ENCODE data around the gene CDK5R1.

Gene CDK5R1

DNA sequence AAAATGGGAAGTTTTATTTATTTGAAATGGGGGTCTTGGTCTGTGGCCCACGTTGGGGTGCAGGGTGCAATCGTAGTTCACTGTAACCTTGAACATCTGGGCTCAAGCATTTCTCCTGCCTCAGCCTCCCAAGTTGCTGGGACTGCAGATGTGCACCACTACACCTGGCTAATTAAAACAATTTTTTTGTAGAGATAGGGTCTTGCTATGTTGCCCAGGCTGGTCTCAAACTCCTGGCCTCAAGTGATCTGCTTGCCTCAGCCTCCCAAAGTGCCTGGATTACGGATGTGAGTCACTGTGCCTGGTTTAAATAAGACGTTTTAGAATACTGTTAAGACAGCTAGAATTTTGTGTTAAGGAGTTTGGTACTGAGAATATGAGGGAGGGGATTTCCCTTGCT is 26.7 kb upstream of the CDK5R1 start:
- Mint-ChIP-seq H3K36me3 (peaks cover 66% of the 10 kb centered on the region), H3K4me3 (no peak overlapping the region), H3K4me1 (peaks cover 19% of the 10 kb centered on the region), H3K27me3 (no peaks in the 10 kb centered on the region), H3K9me3 (no peaks in the 10 kb centered on the region), H3K27ac (no peak overlapping the region)
- ATAC-seq: no peak

DNA sequence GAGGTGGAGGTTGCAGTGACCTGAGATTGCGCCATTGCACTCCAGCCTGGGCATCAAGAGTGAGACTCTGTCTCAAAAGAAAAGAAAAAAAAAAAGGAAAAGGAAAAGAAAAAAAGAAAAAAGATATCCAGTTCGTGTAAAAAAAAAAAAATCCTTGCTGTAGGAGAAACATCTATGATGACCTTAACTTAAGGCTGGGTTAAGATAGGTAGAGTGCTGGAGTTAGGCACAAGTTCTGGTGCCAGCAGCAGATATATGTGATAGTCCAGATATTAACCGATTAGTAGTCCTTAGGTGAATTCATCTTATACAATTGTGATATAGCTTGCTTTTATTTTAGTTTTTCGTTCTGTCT is 25.3 kb upstream of the CDK5R1 start:
- Mint-ChIP-seq H3K27ac (no peak overlapping the region), H3K36me3 (peaks cover 65% of the 10 kb centered on the region), H3K27me3 (no peaks in the 10 kb centered on the region), H3K4me1 (peaks cover 19% of the 10 kb centered on the region), H3K9me3 (no peaks in the 10 kb centered on the region), H3K4me3 (no peak overlapping the region)
- ATAC-seq: peak; percentile 27

DNA sequence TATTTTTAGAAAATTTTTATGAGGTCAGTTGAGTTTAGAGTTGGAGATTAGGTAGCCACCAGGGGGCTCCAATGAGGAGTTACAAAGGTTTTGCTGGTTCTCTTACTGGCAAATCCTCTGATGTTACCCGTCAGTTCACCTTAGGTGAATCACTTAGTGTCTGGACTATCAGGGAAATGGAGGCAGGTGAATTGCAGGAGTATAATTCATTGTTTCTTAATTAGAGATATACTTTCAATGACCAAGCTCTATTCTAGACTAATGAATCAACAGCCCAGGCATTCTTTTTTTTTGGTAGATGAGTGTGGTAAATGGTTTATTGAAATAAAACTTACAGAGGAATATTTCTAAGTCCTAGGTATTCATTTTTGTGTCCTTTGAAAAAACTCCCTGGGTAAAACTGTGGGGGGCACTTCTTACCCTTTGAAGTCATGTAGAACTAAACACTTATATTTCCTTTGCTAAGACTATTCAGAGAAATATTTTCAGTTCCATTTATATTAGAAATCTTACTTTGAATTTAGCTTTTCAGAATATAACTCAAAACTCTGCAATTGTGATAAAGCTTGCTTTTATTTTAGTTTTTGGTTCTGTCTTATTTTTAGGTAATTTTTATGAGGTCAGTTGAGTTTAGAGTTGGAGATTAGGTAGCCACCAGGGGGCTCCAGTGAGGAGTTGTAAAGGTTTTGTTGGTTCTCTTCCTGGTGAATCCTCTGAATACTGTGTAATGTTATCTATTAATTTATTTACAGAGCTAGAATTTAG is 24.8 kb upstream of the CDK5R1 start:
- Mint-ChIP-seq H3K4me1 (peaks cover 19% of the 10 kb centered on the region), H3K27me3 (no peaks in the 10 kb centered on the region), H3K9me3 (no peaks in the 10 kb centered on the region), H3K27ac (no peak overlapping the region), H3K4me3 (no peak overlapping the region), H3K36me3 (peaks cover 66% of the 10 kb centered on the region)
- peak; percentile 65 for ATAC-seq

DNA sequence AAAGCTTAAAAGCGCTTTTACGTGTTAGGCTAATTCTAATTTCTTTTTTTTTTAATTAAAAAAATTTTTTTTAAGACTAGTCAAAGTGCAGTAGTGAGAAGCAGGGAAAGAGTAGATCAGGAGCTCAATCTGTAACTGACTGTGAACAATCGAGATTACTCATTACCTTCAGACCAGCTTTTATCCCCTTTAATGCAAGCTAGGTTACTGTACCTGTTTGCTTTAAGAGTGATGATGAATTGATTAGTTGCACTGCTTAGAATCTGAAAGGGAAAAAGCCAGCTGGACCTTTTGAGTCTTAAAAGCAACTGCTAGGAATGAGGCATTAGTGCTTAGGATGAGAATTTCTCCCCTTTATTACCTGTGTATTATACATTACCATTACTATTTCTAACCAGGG is 23.5 kb upstream of the CDK5R1 start:
- Mint-ChIP-seq H3K4me3 (no peak overlapping the region), H3K9me3 (no peaks in the 10 kb centered on the region), H3K36me3 (peaks cover 66% of the 10 kb centered on the region), H3K27ac (no peak overlapping the region), H3K27me3 (no peaks in the 10 kb centered on the region), H3K4me1 (peaks cover 19% of the 10 kb centered on the region)
- ATAC-seq: no peak

DNA sequence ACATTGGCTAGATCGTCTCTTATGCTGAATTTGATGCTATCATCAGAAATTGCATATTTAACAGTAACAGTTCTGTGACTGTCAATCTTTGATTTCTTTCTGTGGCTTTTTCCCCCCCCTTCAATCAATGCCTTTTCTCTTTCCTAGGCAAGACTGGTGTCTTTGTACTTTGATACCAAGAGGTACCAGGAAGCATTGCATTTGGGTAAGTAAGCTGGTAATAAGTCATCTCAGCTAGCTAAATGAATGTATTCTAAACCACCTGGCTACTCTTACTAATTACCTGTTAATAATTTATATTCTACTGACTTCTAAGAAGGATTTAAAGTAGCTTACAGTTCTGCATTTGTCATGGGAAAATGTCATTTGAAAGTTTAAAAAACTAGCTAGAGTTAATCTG is 22.4 kb upstream of the CDK5R1 start:
- Mint-ChIP-seq H3K9me3 (no peaks in the 10 kb centered on the region), H3K4me1 (peaks cover 19% of the 10 kb centered on the region), H3K36me3 (peaks cover 69% of the 10 kb centered on the region), H3K27ac (no peak overlapping the region), H3K27me3 (no peaks in the 10 kb centered on the region), H3K4me3 (no peak overlapping the region)
- no peak for ATAC-seq

DNA sequence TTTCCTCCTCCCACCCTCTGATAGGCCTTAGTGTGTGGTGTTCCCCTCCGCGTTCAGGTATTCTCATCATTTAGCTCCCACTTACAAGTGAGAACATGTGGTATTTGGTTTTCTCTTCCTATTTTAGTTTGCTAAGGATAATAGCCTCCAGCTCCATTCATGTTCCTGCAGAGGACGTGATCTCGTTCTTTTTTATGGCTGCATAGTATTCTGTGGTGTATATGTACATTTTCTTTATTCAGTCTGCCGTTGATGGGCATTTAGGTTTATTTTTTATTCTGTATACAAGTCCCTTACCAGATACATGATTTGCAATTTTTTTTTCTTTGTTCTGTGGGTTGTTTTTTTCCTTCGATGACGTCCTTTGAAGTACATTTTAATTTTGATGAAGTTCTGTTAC is 18.8 kb upstream of the CDK5R1 start:
- ATAC-seq: no peak
- H3K4me1 Mint-ChIP-seq: no peaks in the 10 kb centered on the region

DNA sequence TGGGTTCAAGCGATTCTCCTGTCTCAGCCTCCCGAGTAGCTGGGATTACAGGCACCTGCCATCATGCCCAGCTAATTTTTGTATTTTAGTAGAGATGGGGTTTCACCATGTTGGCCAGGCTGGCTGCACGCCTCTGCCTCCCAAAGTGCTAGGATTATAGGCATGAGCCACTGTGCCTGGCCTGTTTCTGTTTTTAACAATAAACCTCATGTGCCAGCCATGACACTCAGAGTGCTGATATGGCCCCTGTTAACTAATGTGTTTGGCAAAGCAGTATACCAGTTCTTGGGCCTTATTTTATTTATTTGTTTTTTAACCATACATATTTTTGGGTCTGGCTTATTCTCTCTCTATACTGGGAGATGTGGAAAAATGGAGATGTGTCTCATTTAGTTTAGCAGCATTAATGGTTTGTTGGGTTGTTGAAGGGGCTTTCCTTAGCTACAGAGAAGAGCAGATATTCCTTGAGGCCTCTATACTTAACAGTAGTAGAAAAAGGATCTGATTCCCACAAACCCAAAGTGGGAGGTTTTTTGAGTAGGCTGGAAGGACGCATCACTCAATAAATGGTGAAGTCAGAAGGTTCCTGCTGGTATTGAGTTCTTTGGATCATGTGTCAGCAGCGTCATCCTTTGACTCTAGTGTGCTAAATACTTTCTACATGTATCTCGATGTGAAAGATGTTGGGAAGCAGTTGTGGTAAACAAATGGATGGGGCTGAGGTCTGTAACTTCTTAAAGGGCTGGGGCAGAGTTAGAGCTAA is 16.2 kb upstream of the CDK5R1 start:
- no peak for ATAC-seq
- no peaks in the 10 kb centered on the region for H3K27me3 Mint-ChIP-seq
- H3K4me3 Mint-ChIP-seq: no peak overlapping the region
- no peak overlapping the region for H3K27ac Mint-ChIP-seq
- H3K9me3 Mint-ChIP-seq: no peaks in the 10 kb centered on the region
- H3K36me3 Mint-ChIP-seq: peaks cover 71% of the 10 kb centered on the region
- H3K4me1 Mint-ChIP-seq: no peaks in the 10 kb centered on the region

More for the DNA sequence above, 18.8 kb upstream of the CDK5R1 start:
- Mint-ChIP-seq H3K27ac (no peak overlapping the region), H3K9me3 (no peaks in the 10 kb centered on the region), H3K4me3 (no peak overlapping the region), H3K27me3 (no peaks in the 10 kb centered on the region), H3K36me3 (peaks cover 62% of the 10 kb centered on the region)

DNA sequence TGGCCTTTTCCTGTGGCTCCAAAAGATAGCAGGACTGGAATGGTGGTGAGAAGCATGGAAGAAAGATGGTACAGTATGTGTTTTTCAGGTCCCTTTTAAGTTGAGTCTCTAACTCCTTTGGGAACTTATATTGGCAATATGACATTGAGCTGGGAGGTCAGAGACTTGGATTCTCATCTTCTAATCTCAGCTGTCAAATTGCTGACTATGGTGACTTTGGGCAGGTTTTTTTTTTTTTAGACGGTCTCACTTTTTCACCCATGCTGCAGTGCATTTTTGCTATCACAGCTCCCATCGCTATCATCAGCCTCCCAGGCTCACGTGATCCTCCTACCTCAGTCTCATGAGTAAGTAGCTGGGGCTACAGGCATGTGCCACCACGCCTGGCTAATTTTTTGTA is 15.1 kb upstream of the CDK5R1 start:
- H3K9me3 Mint-ChIP-seq: no peaks in the 10 kb centered on the region
- no peaks in the 10 kb centered on the region for H3K27me3 Mint-ChIP-seq
- H3K4me3 Mint-ChIP-seq: no peak overlapping the region
- no peak for ATAC-seq
- H3K36me3 Mint-ChIP-seq: peaks cover 66% of the 10 kb centered on the region
- H3K4me1 Mint-ChIP-seq: no peaks in the 10 kb centered on the region
- peak overlapping the region; percentile 35 for H3K27ac Mint-ChIP-seq

DNA sequence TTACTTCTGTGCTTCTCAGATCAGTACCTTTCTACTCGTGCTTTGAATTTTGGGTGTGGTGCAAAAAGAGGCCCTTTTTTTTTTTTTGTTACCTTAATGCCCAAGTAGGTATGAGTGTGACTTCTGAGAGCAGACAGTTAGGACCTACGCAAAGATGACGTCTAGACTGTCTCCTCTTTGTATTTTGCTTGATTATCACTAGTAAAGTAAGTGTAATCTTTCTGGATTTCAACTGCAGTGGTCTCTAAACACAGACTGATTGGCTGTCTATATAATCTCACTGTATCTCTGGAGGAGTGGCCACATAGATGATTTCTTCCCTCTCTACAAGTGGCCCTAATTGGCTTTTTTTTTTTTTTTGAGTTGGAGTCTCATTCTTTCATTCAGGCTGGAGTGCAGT is 11.5 kb upstream of the CDK5R1 start:
- no peaks in the 10 kb centered on the region for H3K9me3 Mint-ChIP-seq
- ATAC-seq: no peak
- no peaks in the 10 kb centered on the region for H3K27me3 Mint-ChIP-seq
- H3K36me3 Mint-ChIP-seq: peaks cover 65% of the 10 kb centered on the region
- no peak overlapping the region for H3K4me3 Mint-ChIP-seq
- no peaks in the 10 kb centered on the region for H3K4me1 Mint-ChIP-seq
- H3K27ac Mint-ChIP-seq: no peak overlapping the region

DNA sequence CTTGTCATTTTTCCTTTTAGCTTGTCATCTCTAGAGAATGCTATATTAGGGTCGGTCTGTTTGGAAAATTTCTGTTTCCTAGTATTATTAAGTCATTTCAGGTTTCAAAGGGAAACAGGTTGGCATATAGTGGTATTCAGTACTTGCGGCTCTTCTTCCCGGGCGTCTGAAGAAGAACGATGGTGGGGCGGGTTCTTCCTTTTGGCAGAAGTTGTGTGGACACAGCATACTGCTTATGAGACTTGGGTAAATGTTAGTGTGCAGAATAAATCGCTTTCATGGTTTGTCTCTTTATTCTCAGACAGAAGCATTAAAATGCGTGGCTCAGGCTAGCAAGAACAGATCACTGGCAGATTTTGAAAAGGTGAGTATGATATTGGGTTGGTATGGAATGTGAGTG is 9.6 kb upstream of the CDK5R1 start:
- Mint-ChIP-seq H3K4me3 (no peak overlapping the region), H3K36me3 (peaks cover 63% of the 10 kb centered on the region), H3K27ac (no peak overlapping the region), H3K9me3 (no peaks in the 10 kb centered on the region), H3K4me1 (no peaks in the 10 kb centered on the region), H3K27me3 (no peaks in the 10 kb centered on the region)
- ATAC-seq: no peak

DNA sequence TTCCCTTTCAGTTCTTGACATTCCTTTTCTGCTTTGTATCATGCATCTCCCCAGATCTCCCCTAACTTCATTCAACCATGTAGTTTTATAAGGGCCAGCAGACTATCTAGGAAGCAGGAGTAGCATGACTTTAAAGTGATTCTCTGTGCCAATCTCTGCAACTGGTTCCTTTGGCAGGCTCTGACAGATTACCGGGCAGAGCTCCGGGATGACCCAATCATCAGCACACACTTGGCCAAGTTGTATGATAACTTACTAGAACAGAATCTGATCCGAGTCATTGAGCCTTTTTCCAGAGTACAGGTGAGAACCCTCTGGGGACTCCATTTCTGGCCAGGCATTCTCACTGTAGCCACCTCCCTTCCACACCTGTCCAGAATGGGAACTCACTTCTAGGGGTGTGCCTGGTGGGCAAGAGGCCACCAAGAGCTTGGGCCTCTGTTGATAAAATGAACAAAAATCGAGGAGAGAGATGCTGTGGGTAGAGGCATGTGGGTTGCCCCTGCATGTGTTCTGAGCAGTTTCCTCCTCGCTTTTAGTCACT is 7.6 kb upstream of the CDK5R1 start:
- H3K27me3 Mint-ChIP-seq: no peaks in the 10 kb centered on the region
- H3K27ac Mint-ChIP-seq: no peak overlapping the region
- H3K9me3 Mint-ChIP-seq: no peaks in the 10 kb centered on the region
- ATAC-seq: no peak
- peaks cover 8% of the 10 kb centered on the region for H3K4me1 Mint-ChIP-seq
- H3K4me3 Mint-ChIP-seq: no peak overlapping the region
- peaks cover 61% of the 10 kb centered on the region for H3K36me3 Mint-ChIP-seq

DNA sequence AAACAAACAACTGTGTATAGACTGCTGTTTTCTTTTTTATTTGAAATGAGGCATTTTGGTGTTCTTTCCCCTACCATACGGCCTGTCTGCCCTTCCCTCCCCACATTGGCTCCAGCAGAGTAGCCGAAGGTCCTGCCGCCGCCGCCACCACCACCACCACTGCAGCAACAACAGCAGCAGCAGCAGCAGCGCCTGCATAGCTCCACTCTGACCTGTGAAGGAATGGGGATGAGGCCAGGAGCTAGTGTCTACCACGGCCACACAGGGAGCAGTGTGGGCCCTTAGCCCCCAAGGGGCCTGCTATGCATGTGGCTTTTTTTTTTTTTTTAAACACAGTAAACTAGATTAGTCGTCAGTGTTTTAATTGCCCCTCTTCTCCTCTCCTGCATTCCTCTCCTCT is 5.6 kb upstream of the CDK5R1 start:
- Mint-ChIP-seq H3K4me1 (peaks cover 10% of the 10 kb centered on the region), H3K4me3 (no peak overlapping the region), H3K36me3 (peaks cover 47% of the 10 kb centered on the region), H3K27ac (peak overlapping the region; percentile 3), H3K27me3 (no peaks in the 10 kb centered on the region), H3K9me3 (no peaks in the 10 kb centered on the region)
- no peak for ATAC-seq

DNA sequence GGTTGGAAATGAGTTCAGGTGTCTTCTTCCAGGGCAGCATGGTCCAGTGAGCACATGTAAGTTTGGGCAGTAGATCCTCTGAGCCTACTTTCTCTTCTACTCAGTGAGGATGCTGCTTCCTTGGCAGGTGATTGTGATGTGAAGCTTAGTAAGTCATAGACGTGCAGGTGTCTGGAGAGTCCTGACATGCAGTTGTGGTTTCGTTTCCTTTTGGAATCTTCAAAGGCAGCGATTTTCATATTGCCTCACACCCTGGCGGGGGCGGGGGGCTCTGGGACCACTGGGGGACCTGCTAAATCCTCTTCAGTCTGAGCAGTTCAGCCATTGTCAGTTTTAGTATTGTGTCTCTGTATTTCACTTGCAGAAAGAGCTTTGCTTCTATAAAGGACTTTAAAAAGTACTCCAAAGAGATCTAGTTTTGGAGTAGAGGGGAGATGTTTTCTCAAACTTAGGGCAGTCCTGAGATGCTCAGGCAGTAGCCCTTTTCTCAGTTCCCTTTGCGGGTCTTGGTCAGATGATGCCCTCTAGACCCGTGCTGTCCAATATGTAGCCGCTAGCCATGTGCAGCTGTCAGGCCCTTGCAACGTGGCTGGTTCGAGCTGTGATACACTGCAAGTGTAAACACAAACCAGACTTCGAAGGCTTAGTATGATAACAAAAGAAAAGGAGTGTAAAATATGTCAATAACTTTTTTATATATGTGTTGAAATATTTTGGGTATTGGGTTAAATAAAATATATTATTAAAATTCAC is 4.0 kb upstream of the CDK5R1 start:
- peaks cover 36% of the 10 kb centered on the region for H3K36me3 Mint-ChIP-seq

DNA sequence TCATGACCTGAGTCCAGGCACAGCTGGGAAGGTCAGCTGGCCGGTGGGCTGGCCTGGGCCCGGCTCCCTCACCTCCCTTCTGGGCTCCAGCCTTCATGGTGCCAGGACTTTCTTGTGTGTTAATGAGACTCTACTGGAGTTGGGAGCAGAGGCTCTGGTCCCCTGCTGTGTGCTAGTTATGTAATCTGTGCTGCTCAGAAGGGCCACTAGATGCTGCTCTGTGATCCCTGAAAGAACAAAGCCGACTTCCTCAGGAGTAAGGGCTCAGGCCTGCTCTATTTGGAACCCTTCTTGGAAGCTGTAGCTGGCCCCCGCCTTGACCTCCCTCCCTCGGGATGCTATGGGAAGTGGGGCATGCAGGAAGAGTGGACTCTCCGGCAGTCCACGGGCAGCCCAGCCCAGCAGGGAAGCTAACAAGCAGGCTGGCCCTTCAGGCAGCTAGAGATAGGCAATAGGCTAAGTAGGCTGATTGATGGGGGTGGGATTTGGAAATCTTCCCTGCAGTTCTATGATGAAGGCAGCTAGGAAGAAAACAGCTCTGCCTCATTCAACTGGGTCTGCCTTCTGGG is 3.3 kb upstream of the CDK5R1 start:
- H3K4me1 Mint-ChIP-seq: peaks cover 22% of the 10 kb centered on the region
- no peaks in the 10 kb centered on the region for H3K9me3 Mint-ChIP-seq
- H3K4me3 Mint-ChIP-seq: no peak overlapping the region
- peak overlapping the region; percentile 11 for H3K27ac Mint-ChIP-seq
- peak; percentile 52 for ATAC-seq
- no peaks in the 10 kb centered on the region for H3K27me3 Mint-ChIP-seq
- peaks cover 31% of the 10 kb centered on the region for H3K36me3 Mint-ChIP-seq

More for the DNA sequence above, 4.0 kb upstream of the CDK5R1 start:
- Mint-ChIP-seq H3K9me3 (no peaks in the 10 kb centered on the region), H3K4me3 (no peak overlapping the region), H3K4me1 (peaks cover 15% of the 10 kb centered on the region), H3K27ac (no peak overlapping the region), H3K27me3 (no peaks in the 10 kb centered on the region)
- ATAC-seq: no peak

DNA sequence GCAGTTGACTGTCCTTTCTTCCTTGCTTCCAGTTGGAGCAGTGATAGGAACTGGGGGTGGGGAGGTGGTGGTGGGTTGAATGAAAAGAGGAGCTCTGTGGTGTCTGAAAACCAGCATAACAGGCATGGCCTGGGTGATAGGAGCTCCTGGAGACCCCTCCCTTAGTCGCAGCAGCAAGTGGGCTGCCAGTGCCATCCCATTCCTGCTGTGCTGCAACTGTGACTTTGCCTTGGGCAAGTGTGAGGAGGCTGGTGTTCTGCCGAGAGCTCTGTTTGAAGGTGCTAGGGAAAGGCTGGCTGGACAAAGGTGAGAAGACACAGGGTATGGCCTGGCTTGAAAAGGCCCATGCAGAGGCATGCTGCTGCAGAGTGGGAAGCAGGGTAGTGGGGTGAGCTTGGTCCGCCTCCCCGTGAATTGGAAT is 2.7 kb upstream of the CDK5R1 start:
- Mint-ChIP-seq H3K9me3 (no peaks in the 10 kb centered on the region), H3K4me3 (no peak overlapping the region), H3K36me3 (peaks cover 29% of the 10 kb centered on the region), H3K27me3 (no peaks in the 10 kb centered on the region), H3K4me1 (peaks cover 28% of the 10 kb centered on the region), H3K27ac (peak overlapping the region; percentile 11)
- no peak for ATAC-seq
